Measurements from ENCODE around the gene CPVL.

Gene CPVL

DNA sequence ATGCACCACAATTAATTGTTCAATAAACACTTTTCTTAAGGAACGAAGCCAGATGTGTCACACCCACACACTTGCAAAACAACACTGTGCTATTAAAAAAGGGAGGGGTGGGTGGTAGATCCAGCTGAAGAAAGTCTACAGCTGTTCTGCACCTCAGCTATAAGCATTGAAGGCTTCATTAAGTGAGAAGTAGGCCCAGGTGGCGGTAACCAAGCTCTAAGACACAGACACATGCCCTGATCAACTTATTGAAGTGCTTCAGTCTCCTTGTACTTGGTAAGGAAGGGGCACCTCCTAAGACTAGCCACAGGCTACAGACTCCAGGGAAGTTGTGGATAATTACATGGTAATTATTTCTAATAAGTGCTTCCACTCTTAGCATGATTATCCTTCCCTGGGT, 4.5 kb upstream of the CPVL start:
- Histone ChIP-seq H3K36me3 (ENCODE audit: control insufficient read depth in 1 of 2, insufficient read depth in 2 of 2, low read length in 2 of 2) (no peaks in the 10 kb centered on the region), H3K4me1 (ENCODE audit: control insufficient read depth in 1 of 2, insufficient read depth in 2 of 2, low read length in 2 of 2) (peaks cover 0 to 10% of the 10 kb centered on the region in 2 donors), H3K9me3 (ENCODE audit: control insufficient read depth in 1 of 2, low read length in 2 of 2) (no peaks in the 10 kb centered on the region), H3K27ac (ENCODE audit: low read length) (no peak overlapping the region), H3K27me3 (ENCODE audit: low read depth, low read length) (no peaks in the 10 kb centered on the region), H3K4me3 (ENCODE audit: low read depth in 1 of 2, low read length in 2 of 2) (no peak overlapping the region)

DNA sequence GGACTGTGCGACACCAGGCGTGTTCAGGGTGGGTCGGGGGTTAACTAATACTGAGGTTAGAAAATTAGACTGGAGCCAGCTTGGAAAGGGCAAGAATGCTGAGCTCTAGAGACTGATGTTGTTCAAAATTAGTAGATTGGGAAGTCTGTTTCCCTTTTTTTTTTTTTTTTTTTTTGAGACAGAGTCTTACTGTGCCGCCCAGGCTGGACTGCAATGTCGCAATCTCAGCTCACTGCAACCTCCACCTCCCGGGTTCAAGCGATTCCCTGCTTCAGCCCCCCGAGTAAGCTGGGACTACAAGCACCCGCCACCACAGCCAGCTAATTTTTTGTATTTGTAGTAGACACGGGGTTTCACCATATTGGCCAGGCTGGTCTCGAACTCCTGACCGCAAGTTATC, 2.7 kb upstream of the CPVL start:
- Histone ChIP-seq H3K4me1 (ENCODE audit: control insufficient read depth in 1 of 2, insufficient read depth in 2 of 2, low read length in 2 of 2) (peaks cover 0 to 13% of the 10 kb centered on the region in 2 donors), H3K27me3 (ENCODE audit: low read depth, low read length) (no peaks in the 10 kb centered on the region), H3K36me3 (ENCODE audit: control insufficient read depth in 1 of 2, insufficient read depth in 2 of 2, low read length in 2 of 2) (no peaks in the 10 kb centered on the region), H3K4me3 (ENCODE audit: low read depth in 1 of 2, low read length in 2 of 2) (no peak overlapping the region), H3K27ac (ENCODE audit: low read length) (no peak overlapping the region), H3K9me3 (ENCODE audit: control insufficient read depth in 1 of 2, low read length in 2 of 2) (no peaks in the 10 kb centered on the region)

DNA sequence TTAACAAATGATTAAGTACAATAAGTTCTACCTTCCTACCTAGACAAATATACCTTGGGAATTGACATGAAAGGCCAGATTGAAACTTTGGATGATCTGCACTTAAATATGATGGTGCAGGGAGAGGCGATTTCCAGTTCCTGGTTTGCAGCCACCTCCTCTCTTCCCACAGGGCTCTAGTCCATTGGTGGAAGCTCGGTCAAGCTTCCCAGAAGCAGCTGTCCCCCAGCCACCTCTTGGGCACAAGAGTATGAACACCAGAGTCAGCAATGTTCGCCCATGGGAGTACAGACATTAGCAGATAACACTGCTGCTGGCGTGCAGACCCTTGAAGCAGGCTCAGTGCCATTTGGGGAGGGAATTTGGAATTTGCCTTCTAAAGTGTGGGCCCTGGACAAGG, 1.5 kb upstream of the CPVL start:
- H3K4me1 ChIP-seq (ENCODE audit: control insufficient read depth in 1 of 2, insufficient read depth in 2 of 2, low read length in 2 of 2) = peaks cover 0 to 13% of the 10 kb centered on the region in 2 donors
- no peaks in the 10 kb centered on the region for H3K9me3 ChIP-seq (ENCODE audit: control insufficient read depth in 1 of 2, low read length in 2 of 2)
- H3K36me3 ChIP-seq (ENCODE audit: control insufficient read depth in 1 of 2, insufficient read depth in 2 of 2, low read length in 2 of 2) = no peaks in the 10 kb centered on the region
- no peaks in the 10 kb centered on the region for H3K27me3 ChIP-seq (ENCODE audit: low read depth, low read length)
- peak overlapping the region in 1 of 2 donors; percentile 65 for H3K4me3 ChIP-seq (ENCODE audit: low read depth in 1 of 2, low read length in 2 of 2)
- no peak overlapping the region for H3K27ac ChIP-seq (ENCODE audit: low read length)

DNA sequence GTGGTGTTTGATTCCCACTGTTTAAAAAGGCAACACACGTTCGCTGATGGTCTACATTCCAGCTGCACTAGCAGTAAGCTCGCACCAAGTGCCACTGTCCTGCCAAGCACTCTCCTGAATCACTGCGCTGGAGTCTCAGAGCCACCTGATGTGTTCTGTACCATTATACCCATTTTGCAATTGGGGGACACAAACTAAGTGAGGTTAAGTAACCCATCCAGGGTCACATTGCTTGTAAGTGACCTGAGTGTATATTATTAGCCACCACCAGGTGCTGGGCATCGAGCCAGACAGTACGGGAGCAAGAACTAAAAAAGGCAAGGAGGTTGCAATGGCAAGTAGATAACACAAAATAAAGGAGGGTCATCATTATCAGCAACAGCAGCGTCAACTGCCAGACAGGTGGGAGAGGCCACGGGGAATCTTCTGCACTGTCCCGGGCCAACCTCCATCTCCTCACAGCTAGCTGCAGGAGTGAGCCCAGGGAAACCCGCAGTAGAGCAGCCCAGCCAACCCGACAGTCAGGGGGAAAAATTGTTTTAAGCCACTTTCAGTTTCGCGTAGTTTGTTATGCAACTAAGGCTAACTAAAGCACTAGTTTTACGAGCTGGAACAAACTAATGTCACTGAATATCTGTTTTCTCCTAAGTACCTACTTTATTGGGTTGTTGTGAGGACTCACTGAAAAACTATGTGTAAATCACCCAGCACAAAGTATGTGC, 712 bp upstream of the CPVL start:
- peak overlapping the region; percentile 17 for H3K27ac ChIP-seq (ENCODE audit: low read length)
- peak overlapping the region; percentile 56 to 65 for H3K4me3 ChIP-seq (ENCODE audit: low read depth in 1 of 2, low read length in 2 of 2)

DNA sequence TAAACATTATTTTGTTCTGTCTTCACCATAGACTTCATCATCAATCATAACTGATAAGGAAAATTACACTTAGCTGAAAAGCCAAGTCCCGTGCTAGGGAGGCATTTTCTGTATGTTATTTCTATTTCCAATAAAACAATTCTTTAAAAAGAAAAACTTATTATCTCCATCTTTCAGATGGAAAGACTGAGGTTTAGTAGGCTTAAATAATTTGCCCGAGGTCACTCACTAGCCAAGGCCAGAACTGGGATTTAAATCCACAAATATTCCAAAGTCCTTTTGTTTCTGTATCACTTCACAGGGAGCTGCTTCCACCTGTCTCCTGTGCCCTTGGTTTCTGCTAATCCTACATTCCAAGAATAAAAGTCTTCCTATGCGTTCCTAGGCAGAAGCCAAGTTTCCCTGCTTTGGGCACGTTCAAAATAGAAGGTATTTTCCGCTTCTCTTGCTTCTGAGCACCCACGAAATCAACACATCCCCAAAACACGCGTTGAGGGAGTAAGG, 732 bp downstream of the CPVL start:
- H3K4me1 ChIP-seq (ENCODE audit: control insufficient read depth in 1 of 2, insufficient read depth in 2 of 2, low read length in 2 of 2) = peaks cover 1 to 13% of the 10 kb centered on the region in 2 donors
- H3K9me3 ChIP-seq (ENCODE audit: control insufficient read depth in 1 of 2, low read length in 2 of 2) = no peaks in the 10 kb centered on the region
- H3K27ac ChIP-seq (ENCODE audit: low read length) = no peak overlapping the region
- H3K36me3 ChIP-seq (ENCODE audit: control insufficient read depth in 1 of 2, insufficient read depth in 2 of 2, low read length in 2 of 2) = no peaks in the 10 kb centered on the region
- no peaks in the 10 kb centered on the region for H3K27me3 ChIP-seq (ENCODE audit: low read depth, low read length)
- peak overlapping the region; percentile 56 to 65 for H3K4me3 ChIP-seq (ENCODE audit: low read depth in 1 of 2, low read length in 2 of 2)

More for the DNA sequence above, 712 bp upstream of the CPVL start:
- Histone ChIP-seq H3K4me1 (ENCODE audit: control insufficient read depth in 1 of 2, insufficient read depth in 2 of 2, low read length in 2 of 2) (peaks cover 0 to 13% of the 10 kb centered on the region in 2 donors), H3K9me3 (ENCODE audit: control insufficient read depth in 1 of 2, low read length in 2 of 2) (no peaks in the 10 kb centered on the region), H3K27me3 (ENCODE audit: low read depth, low read length) (no peaks in the 10 kb centered on the region), H3K36me3 (ENCODE audit: control insufficient read depth in 1 of 2, insufficient read depth in 2 of 2, low read length in 2 of 2) (no peaks in the 10 kb centered on the region)

DNA sequence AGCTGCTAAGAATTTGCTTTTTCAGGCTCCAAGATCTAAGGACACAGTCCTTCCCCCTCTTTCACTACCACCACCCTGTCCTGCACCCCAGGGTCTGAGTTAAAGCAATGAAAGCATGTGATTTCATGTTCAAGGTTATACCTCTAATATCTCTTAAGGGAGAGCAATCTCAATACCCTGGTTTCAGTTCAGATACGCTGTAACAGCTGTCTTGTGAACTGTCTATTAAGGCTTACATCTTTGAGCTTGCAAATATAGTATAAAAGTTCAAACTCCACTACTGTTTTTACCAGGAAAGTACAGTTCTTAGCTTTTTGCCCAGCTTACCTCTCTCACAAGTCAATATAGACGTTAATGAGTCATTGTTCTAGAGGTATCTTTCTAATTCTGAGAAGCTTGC, 2.6 kb downstream of the CPVL start:
- Histone ChIP-seq H3K9me3 (ENCODE audit: control insufficient read depth in 1 of 2, low read length in 2 of 2) (no peaks in the 10 kb centered on the region), H3K36me3 (ENCODE audit: control insufficient read depth in 1 of 2, insufficient read depth in 2 of 2, low read length in 2 of 2) (no peaks in the 10 kb centered on the region), H3K27me3 (ENCODE audit: low read depth, low read length) (no peaks in the 10 kb centered on the region), H3K4me3 (ENCODE audit: low read depth in 1 of 2, low read length in 2 of 2) (no peak overlapping the region), H3K4me1 (ENCODE audit: control insufficient read depth in 1 of 2, insufficient read depth in 2 of 2, low read length in 2 of 2) (peaks cover 4 to 13% of the 10 kb centered on the region in 2 donors), H3K27ac (ENCODE audit: low read length) (no peak overlapping the region)

DNA sequence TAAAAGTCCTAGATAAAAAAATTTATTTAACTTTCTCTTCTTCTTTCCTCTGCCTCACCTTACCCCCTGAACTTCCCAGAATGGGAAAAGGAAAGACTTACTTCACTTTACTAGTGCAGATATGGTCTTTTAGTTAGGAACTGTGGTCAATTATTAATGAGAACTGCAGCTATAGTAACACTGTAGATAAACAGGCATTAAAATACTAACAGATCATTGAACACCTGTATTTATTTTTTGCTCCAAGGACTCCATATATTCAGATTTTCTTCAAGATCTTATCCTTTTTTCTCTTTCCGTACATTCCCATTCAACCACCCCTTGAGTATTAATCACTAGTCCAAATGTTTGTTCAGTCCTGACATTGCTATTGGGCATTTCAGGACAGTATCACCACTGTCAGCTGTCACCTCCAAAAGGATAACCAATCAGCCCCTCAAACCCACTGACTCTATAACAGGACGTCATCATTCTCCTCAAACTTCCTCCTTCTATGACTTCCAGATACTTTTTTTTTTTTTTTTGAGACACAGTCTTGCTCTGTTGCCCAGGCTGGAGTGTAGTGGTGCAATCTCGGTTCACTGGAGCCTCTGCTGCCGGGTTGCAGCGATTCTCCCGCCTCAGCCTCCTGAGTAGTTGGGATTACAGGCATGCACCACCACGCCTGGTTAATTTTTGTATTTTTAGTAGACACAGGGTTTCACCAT, 4.2 kb downstream of the CPVL start:
- Histone ChIP-seq H3K36me3 (ENCODE audit: control insufficient read depth in 1 of 2, insufficient read depth in 2 of 2, low read length in 2 of 2) (no peaks in the 10 kb centered on the region), H3K4me3 (ENCODE audit: low read depth in 1 of 2, low read length in 2 of 2) (no peak overlapping the region), H3K4me1 (ENCODE audit: control insufficient read depth in 1 of 2, insufficient read depth in 2 of 2, low read length in 2 of 2) (peaks cover 4 to 13% of the 10 kb centered on the region in 2 donors), H3K27me3 (ENCODE audit: low read depth, low read length) (no peaks in the 10 kb centered on the region), H3K27ac (ENCODE audit: low read length) (no peak overlapping the region), H3K9me3 (ENCODE audit: control insufficient read depth in 1 of 2, low read length in 2 of 2) (no peaks in the 10 kb centered on the region)

DNA sequence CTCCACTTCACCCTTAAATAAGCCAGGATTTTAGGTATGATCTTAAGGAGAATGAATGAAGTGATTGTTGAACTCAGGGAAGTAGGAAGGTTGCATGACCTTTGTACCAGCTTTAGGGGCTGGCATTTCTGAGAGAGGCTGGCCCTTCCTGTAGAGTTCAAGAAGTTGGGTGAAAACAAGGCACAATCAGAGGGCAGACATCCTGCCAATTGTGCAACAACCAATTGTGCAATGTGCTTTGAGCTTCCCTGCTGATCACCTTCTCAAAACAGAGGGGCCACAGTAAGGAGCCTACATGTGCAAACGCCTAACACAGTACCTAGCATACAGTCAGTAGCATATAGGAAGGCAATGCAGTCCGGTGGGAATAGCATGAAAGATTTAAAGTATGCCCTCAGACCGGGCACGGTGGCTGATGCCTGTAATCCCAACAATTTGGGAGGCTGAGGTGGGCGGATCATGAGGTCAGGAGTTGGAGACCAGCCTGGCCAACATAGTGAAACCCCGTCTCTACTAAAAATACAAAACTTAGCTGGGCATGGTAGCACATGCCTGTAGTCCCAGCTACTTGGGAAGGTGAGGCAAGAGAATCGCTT, 5.4 kb downstream of the CPVL start:
- Histone ChIP-seq H3K27ac (ENCODE audit: low read length) (no peak overlapping the region), H3K27me3 (ENCODE audit: low read depth, low read length) (no peaks in the 10 kb centered on the region), H3K36me3 (ENCODE audit: control insufficient read depth in 1 of 2, insufficient read depth in 2 of 2, low read length in 2 of 2) (no peaks in the 10 kb centered on the region), H3K4me3 (ENCODE audit: low read depth in 1 of 2, low read length in 2 of 2) (no peak overlapping the region), H3K9me3 (ENCODE audit: control insufficient read depth in 1 of 2, low read length in 2 of 2) (no peaks in the 10 kb centered on the region), H3K4me1 (ENCODE audit: control insufficient read depth in 1 of 2, insufficient read depth in 2 of 2, low read length in 2 of 2) (peaks cover 4% of the 10 kb centered on the region in 2 donors)

DNA sequence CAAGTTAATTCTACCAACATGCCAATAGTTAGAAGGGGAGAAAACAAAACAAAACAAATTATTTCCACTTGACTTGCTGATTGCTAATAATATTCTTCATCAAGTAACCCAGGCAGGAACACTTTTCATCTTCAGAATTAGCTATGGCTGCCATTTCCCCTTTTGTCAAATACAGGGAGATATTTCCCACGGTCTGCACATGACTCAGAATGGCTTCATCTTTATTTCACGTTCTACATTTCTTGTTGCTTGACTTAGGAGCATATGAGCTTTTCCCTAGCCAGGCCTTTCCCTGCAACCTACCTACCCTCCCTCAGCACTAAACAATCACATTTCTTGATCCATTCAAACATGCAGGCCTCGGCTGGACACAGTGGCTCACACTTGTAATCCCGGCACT, 6.5 kb downstream of the CPVL start:
- Histone ChIP-seq H3K9me3 (ENCODE audit: control insufficient read depth in 1 of 2, low read length in 2 of 2) (no peaks in the 10 kb centered on the region), H3K27ac (ENCODE audit: low read length) (no peak overlapping the region), H3K27me3 (ENCODE audit: low read depth, low read length) (no peaks in the 10 kb centered on the region), H3K36me3 (ENCODE audit: control insufficient read depth in 1 of 2, insufficient read depth in 2 of 2, low read length in 2 of 2) (no peaks in the 10 kb centered on the region), H3K4me1 (ENCODE audit: control insufficient read depth in 1 of 2, insufficient read depth in 2 of 2, low read length in 2 of 2) (peaks cover 0 to 4% of the 10 kb centered on the region in 2 donors), H3K4me3 (ENCODE audit: low read depth in 1 of 2, low read length in 2 of 2) (no peak overlapping the region)

DNA sequence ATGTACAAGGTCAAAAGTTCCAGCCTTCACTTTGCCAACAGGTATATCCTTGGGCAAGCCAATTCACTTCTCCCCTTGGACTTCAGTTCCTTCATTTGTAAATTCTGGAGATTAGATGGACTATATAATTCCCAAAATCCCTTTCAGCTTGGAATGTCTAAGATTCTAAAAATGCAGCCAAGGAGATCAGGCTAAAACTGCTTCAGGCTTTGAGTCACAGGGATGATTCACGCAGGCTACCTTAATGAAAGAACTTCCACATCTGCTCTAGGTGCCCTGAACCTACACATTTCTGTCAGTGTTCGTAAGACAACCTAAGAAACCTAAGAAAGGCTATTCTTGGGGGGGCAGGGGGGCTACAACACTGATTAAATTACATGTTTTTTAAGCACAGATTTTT, 7.1 kb downstream of the CPVL start:
- H3K27me3 ChIP-seq (ENCODE audit: low read depth, low read length) = no peaks in the 10 kb centered on the region
- H3K27ac ChIP-seq (ENCODE audit: low read length) = no peak overlapping the region
- H3K4me1 ChIP-seq (ENCODE audit: control insufficient read depth in 1 of 2, insufficient read depth in 2 of 2, low read length in 2 of 2) = peaks cover 0 to 4% of the 10 kb centered on the region in 2 donors
- H3K36me3 ChIP-seq (ENCODE audit: control insufficient read depth in 1 of 2, insufficient read depth in 2 of 2, low read length in 2 of 2) = no peaks in the 10 kb centered on the region
- no peak overlapping the region for H3K4me3 ChIP-seq (ENCODE audit: low read depth in 1 of 2, low read length in 2 of 2)
- no peaks in the 10 kb centered on the region for H3K9me3 ChIP-seq (ENCODE audit: control insufficient read depth in 1 of 2, low read length in 2 of 2)

DNA sequence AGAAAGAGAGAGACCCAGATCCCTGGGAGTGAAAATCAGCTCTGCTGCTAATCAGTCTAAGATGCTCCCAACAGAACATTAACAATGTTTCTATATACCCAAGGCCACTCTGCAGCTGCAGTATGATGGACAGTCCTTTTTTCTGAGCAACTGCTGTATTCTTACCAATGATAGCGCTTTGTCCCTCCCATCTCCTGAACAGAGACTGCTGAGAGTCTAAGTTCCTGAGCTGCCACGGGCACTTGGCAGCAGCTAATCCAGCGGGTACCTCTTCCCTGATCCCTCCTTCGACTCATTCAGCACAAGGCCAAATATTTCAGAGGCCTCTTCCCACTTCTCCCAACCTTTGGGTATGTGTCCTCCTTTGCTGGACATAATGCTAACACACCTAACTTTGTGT, 7.7 kb downstream of the CPVL start:
- H3K27ac ChIP-seq (ENCODE audit: low read length) = no peak overlapping the region
- H3K4me3 ChIP-seq (ENCODE audit: low read depth in 1 of 2, low read length in 2 of 2) = no peak overlapping the region
- no peaks in the 10 kb centered on the region for H3K36me3 ChIP-seq (ENCODE audit: control insufficient read depth in 1 of 2, insufficient read depth in 2 of 2, low read length in 2 of 2)
- peaks cover 0 to 4% of the 10 kb centered on the region in 2 donors for H3K4me1 ChIP-seq (ENCODE audit: control insufficient read depth in 1 of 2, insufficient read depth in 2 of 2, low read length in 2 of 2)
- H3K9me3 ChIP-seq (ENCODE audit: control insufficient read depth in 1 of 2, low read length in 2 of 2) = no peaks in the 10 kb centered on the region
- H3K27me3 ChIP-seq (ENCODE audit: low read depth, low read length) = no peaks in the 10 kb centered on the region

Data from muscle layer of duodenum (tissue), 2 donors.